ENCODE results near the gene SLC39A9.
"Not testable (repeated sequence)": the region's sequence is repeated elsewhere in the genome, so short reads cannot be mapped to it uniquely, and the experiment has no call there.

The SLC39A9 gene

DNA sequence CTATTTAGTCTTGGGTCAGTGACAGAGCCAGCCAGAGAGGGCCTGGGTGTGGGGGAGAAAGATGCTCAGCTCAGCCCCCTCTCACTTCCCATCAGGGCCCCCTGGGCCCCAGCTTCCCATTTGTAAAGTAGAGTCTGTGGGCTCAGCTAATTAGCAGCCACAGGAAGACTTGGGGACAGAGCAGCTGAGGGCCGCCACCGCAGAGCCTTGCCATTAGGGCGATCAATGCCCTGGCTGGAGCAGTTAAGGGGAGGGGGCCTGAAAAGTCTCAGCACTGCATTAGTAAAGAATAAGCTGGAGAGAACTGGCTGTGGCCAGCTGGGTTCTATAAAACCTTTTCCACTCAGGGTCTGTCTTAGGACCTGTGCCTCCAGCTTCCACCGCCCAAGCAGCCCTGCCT lies 88.7 kb downstream of the SLC39A9 start:
- Mint-ChIP-seq H3K27ac (no peak overlapping the region), H3K4me3 (no peak overlapping the region), H3K4me1 (ENCODE audit: low read depth) (peaks cover 1% of the 10 kb centered on the region), H3K27me3 (peaks cover 11% of the 10 kb centered on the region), H3K36me3 (no peaks in the 10 kb centered on the region), H3K9me3 (ENCODE audit: low read depth) (no peaks in the 10 kb centered on the region)

DNA sequence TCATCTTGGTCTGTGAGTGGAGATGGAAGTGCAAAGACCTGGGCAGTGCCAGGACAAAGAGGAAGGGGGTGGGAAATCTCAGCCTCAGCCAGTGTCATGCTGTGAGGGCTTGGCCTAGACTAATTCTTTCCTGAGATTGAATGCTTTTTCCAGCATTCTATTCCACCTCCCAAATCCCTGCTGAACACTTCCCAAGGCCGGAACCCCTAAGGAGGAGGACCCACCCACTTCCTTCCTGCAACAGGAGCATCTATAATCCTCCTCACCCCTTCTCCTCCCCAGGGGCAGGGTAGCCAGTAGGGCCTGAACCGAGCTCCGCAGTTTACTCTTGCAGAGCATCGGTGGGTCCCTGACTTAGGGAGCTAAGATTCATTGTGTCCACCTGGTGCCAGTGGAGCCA lies 89.3 kb downstream of the SLC39A9 start:
- H3K27ac Mint-ChIP-seq = no peak overlapping the region
- H3K27me3 Mint-ChIP-seq = peaks cover 11% of the 10 kb centered on the region
- H3K4me1 Mint-ChIP-seq (ENCODE audit: low read depth) = peaks cover 1% of the 10 kb centered on the region
- H3K4me3 Mint-ChIP-seq = no peak overlapping the region
- no peaks in the 10 kb centered on the region for H3K9me3 Mint-ChIP-seq (ENCODE audit: low read depth)
- no peaks in the 10 kb centered on the region for H3K36me3 Mint-ChIP-seq

DNA sequence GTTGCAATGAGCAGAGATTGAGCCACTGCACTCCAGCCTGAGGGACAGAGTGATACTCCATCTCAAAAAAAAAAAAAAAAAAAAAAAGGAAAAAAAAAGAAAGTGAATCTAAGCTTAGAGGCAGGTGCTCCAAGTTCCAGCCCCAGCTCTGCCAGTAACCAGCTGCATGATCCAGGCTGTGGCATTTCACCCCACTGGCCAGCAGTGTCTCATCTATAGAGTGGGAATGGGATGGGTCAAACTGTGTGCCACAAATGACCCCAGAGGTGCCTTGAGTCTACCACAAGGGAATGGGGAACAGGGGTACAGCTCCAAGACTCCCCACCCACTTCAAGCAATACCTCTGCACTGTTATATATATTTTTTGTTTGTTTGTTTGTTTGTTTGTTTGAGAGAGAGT lies 91.0 kb downstream of the SLC39A9 start:
- Mint-ChIP-seq H3K27ac (no peak overlapping the region), H3K4me3 (no peak overlapping the region), H3K27me3 (peaks cover 6% of the 10 kb centered on the region), H3K4me1 (ENCODE audit: low read depth) (no peaks in the 10 kb centered on the region), H3K36me3 (no peaks in the 10 kb centered on the region), H3K9me3 (ENCODE audit: low read depth) (no peaks in the 10 kb centered on the region)

DNA sequence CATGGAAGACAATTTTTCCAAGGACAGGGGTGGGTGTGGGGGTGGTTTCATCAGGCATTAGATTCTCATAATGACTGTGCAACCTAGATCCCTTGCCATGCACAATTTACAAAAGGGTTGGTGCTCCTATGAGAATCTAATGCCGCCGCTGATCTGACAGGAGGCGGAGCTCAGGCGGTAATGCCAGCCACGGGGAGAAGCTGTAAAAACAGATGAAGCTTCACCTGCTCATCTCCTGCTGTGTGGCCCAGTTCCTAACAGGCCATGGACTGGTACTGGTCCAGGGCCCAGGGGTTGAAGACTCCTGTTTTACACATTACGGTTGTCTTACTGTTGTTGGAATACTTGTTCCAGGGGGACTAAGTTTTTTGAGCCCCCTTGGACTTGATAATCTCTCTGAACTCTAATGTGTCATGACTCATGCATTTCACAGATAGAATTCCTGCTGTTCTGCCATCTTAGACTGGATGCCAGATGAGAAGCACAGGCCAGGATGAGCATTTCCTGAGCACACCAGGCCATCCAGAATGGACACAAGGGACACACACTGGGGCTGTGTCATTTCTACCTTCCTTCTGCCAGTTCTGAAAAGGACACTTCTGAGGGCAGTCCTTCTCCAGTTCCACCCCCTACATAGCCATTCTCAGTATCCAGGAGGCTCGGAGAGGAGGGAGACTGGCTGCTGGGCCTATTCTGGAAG lies 91.9 kb downstream of the SLC39A9 start:
- Mint-ChIP-seq H3K36me3 (no peaks in the 10 kb centered on the region), H3K4me1 (ENCODE audit: low read depth) (no peaks in the 10 kb centered on the region), H3K27ac (no peak overlapping the region), H3K27me3 (peaks cover 6% of the 10 kb centered on the region), H3K4me3 (no peak overlapping the region), H3K9me3 (ENCODE audit: low read depth) (no peaks in the 10 kb centered on the region)

DNA sequence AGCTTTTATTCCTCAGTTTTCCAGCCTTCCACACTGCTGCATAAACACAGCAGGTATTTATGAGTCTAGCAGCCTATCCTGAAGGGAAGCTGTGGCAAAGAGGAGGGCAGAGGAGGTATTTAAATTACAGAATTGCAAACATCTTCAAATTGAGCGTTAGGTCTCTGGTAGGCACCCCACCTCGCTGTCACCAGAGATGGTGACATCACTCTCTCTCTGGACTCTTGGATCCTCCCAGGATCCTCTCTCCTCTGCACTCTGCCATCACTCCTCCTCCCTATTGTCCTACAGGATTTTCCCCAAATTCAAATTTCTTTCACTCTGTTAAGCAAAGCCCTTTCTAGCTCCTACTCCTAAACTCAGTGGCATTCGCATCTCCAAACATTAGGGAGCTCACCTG lies 92.7 kb downstream of the SLC39A9 start:
- Mint-ChIP-seq H3K27me3 (peaks cover 4% of the 10 kb centered on the region), H3K9me3 (ENCODE audit: low read depth) (no peaks in the 10 kb centered on the region), H3K27ac (no peak overlapping the region), H3K4me1 (ENCODE audit: low read depth) (no peaks in the 10 kb centered on the region), H3K36me3 (no peaks in the 10 kb centered on the region), H3K4me3 (no peak overlapping the region)

DNA sequence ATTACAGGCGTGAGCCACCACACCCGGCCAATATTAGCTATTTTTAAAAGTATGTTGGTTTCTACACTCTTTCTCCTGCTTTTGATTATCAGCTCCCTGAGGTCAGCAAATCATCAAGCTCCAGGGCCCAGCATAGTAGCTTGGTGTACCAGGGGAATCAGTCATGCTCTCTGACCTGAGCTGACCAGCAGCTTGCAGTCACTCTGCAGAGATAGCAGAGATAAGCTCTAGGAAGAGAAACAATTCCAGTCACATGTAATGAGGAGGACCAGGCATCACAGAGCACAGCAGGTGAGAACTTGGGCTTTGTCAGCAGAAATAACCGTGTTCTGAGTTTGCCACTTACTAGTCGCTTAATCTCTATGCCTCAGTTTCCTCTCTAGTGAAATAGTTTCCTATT lies 94.5 kb downstream of the SLC39A9 start:
- H3K27me3 Mint-ChIP-seq = no peaks in the 10 kb centered on the region
- H3K36me3 Mint-ChIP-seq = no peaks in the 10 kb centered on the region
- no peak overlapping the region for H3K27ac Mint-ChIP-seq
- no peaks in the 10 kb centered on the region for H3K9me3 Mint-ChIP-seq (ENCODE audit: low read depth)
- no peak overlapping the region for H3K4me3 Mint-ChIP-seq
- no peaks in the 10 kb centered on the region for H3K4me1 Mint-ChIP-seq (ENCODE audit: low read depth)

DNA sequence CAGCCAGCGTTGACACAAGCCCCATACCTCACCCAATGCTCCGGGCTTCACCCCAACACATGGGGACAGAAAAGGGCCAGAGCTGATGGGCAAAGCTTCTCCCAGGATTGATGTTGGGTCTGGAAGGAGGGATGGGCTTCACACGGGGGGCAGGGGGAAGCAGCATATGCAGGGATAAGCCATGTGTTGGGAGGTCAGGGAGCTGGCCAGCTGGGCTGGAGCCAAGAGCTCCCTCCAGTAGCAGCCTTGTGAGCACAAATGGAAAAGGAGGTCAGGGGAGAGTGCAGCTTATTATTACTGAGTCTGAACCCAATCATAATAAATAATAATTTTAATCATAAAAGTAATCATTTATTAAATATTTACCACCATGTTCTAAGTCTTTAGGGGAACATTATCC lies 95.3 kb downstream of the SLC39A9 start:
- Mint-ChIP-seq H3K9me3 (ENCODE audit: low read depth) (no peaks in the 10 kb centered on the region), H3K27me3 (no peaks in the 10 kb centered on the region), H3K36me3 (no peaks in the 10 kb centered on the region), H3K4me3 (no peak overlapping the region), H3K4me1 (ENCODE audit: low read depth) (no peaks in the 10 kb centered on the region), H3K27ac (no peak overlapping the region)

DNA sequence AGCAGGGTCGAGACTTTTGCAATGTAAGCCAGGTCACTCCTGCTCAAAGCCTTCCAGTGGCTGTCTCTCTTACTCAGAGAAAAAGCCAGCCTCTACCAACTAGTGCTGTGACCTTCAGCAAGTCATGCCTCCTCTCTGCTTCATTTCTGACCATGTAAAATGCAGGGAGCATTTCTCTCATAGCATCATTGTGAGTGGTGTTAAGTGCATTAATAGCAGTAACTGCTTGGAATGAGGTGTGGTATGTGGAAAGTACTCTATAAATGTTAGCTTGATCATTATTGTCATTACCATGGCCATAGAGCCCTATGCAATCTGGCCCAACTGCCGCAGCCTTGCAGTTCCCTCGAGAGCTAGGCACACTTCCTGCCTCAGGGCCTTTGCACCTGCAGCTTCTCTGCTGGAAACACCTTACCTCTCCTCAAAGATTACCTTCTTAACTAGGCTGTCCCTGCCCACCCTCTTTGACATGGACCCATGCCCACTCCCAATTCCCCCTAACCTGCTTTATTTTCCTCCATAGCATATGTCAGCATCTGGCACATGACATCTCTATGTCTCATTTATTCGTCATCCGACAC lies 96.9 kb downstream of the SLC39A9 start:
- H3K36me3 Mint-ChIP-seq = no peaks in the 10 kb centered on the region
- no peaks in the 10 kb centered on the region for H3K4me1 Mint-ChIP-seq (ENCODE audit: low read depth)
- H3K27ac Mint-ChIP-seq = no peak overlapping the region
- H3K9me3 Mint-ChIP-seq (ENCODE audit: low read depth) = no peaks in the 10 kb centered on the region
- no peak overlapping the region for H3K4me3 Mint-ChIP-seq
- no peaks in the 10 kb centered on the region for H3K27me3 Mint-ChIP-seq

DNA sequence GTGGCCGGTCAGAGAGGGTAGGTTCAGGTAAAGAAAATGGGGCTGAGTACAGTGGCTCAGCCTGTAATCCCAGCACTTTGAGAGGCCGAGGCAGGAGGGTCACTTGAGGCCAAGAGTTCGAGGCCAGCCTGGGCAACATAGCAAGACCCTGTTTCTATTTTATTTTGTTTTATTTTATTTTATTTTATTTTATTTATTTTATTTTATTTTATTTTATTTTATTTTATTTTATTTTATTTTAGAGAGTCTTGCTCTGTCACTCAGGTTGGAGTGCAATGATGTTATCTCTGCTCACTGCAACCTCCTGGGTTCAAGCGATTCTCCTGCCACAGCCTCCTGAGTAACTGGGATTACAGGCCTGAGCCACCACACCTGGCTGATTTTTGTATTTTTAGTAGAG lies 99.4 kb downstream of the SLC39A9 start:
- H3K4me1 Mint-ChIP-seq (ENCODE audit: low read depth); H3K36me3 Mint-ChIP-seq; H3K4me3 Mint-ChIP-seq; H3K9me3 Mint-ChIP-seq (ENCODE audit: low read depth); H3K27me3 Mint-ChIP-seq; H3K27ac Mint-ChIP-seq: not testable (repeated sequence)

DNA sequence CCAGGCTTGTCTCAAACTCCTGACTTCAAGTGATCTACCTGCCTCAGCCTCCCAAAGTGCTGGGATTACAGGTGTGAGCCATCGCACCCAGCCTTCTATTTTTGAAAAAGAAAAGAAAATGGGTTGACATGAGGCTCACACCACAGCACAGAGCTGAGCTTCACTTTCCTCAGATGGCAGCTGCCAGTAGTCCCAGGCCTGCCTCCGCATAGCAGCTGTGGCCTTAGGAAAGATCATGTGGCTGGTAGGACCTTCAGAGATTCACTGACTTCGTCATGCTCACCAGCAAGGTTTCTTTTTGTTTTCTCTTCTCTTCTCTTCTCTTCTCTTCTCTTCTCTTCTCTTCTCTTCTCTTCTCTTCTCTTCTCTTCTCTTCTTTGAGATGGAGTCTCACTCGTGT lies 99.8 kb downstream of the SLC39A9 start:
- not testable (repeated sequence) for H3K36me3 Mint-ChIP-seq; H3K9me3 Mint-ChIP-seq (ENCODE audit: low read depth); H3K27me3 Mint-ChIP-seq; H3K4me3 Mint-ChIP-seq; H3K27ac Mint-ChIP-seq; H3K4me1 Mint-ChIP-seq (ENCODE audit: low read depth)

DNA sequence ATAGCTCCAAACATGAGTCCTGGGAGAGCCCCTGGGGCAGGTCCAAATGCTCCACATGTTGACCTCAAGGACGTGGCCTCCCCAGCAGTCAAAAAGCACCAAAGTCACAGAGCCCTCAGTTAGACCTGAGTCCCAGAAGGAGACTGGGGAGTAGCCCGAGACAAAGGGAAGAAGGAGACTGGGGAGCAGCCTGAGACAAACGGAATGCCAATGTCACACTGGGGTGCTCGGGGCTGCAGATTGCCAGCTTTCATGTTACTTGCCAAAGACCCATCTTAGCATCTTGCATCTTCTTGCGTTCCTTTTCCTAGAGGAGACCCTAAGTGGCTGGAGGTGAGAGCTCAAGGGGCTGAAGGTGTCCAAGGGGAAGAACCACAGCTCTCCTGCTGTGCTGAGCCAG lies 100.9 kb downstream of the SLC39A9 start:
- H3K4me3 Mint-ChIP-seq = no peak overlapping the region
- H3K27me3 Mint-ChIP-seq = peaks cover 2% of the 10 kb centered on the region
- H3K4me1 Mint-ChIP-seq (ENCODE audit: low read depth) = no peaks in the 10 kb centered on the region
- no peaks in the 10 kb centered on the region for H3K9me3 Mint-ChIP-seq (ENCODE audit: low read depth)
- H3K36me3 Mint-ChIP-seq = no peaks in the 10 kb centered on the region
- no peak overlapping the region for H3K27ac Mint-ChIP-seq

DNA sequence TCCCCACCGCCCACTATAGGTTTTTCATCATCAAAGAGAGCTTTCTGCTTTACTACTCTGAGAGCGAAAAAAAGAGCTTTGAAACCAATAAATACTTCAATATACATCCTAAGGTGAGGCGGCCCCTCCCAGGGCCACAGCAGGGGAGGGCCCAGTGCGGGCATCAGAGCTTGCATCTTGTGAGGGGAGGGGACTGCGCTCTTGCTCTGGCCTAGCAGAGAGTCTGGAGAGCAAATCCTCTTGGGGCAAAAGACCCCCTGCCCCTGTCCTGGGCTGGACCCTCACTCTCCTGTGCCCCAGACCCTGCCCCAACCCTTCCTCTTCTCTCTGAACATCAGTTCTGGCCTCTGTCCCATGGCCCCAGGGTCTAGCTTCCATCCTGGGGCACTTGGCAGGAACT lies 101.6 kb downstream of the SLC39A9 start:
- H3K4me1 Mint-ChIP-seq (ENCODE audit: low read depth) = no peaks in the 10 kb centered on the region
- no peaks in the 10 kb centered on the region for H3K9me3 Mint-ChIP-seq (ENCODE audit: low read depth)
- no peak overlapping the region for H3K27ac Mint-ChIP-seq
- H3K36me3 Mint-ChIP-seq = no peaks in the 10 kb centered on the region
- peaks cover 2% of the 10 kb centered on the region for H3K27me3 Mint-ChIP-seq
- H3K4me3 Mint-ChIP-seq = no peak overlapping the region

DNA sequence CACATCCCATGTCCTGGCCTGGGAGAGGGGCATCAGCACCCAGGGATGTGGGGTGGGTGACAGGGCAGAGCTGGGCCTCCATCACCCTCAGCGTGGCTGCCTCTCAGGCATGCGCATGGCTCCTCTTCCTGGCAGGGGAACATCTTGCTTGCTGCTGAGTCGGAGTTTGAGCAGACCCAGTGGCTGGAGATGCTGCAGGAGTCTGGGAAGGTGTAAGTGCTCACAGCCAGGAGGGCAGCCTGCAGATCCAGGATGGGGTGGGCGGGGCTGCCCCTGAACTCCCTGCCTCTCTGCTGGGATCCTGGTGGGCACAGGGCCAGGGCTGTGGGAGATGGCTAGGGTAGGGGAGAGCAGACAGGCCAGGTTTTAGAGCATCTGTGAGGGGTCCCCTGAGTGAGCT lies 102.2 kb downstream of the SLC39A9 start:
- H3K4me1 Mint-ChIP-seq (ENCODE audit: low read depth) = no peaks in the 10 kb centered on the region
- H3K36me3 Mint-ChIP-seq = no peaks in the 10 kb centered on the region
- H3K9me3 Mint-ChIP-seq (ENCODE audit: low read depth) = no peaks in the 10 kb centered on the region
- H3K27ac Mint-ChIP-seq = no peak overlapping the region
- peaks cover 2% of the 10 kb centered on the region for H3K27me3 Mint-ChIP-seq
- no peak overlapping the region for H3K4me3 Mint-ChIP-seq

DNA sequence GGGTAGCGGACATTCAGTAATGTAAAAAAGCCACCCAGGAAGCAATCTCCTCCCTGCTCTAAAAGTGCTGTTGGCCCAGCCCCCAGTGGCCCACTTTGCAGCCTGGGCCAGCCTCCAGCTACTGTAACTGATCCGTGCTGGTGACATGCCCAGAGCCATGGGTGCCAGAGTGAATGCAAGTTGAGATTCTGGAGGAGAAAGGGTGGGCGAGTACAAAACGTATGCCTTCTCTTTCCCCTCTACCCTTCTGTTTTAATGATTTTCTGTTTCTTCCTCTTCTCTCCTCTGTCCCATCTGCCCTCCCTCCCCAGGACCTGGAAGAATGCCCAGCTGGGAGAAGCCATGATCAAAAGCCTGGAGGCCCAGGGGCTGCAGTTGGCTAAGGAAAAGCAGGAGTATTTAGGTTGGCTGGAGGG lies 102.9 kb downstream of the SLC39A9 start:
- no peak overlapping the region for H3K4me3 Mint-ChIP-seq
- peaks cover 2% of the 10 kb centered on the region for H3K27me3 Mint-ChIP-seq
- no peaks in the 10 kb centered on the region for H3K36me3 Mint-ChIP-seq
- no peak overlapping the region for H3K27ac Mint-ChIP-seq
- no peaks in the 10 kb centered on the region for H3K4me1 Mint-ChIP-seq (ENCODE audit: low read depth)
- H3K9me3 Mint-ChIP-seq (ENCODE audit: low read depth) = no peaks in the 10 kb centered on the region

DNA sequence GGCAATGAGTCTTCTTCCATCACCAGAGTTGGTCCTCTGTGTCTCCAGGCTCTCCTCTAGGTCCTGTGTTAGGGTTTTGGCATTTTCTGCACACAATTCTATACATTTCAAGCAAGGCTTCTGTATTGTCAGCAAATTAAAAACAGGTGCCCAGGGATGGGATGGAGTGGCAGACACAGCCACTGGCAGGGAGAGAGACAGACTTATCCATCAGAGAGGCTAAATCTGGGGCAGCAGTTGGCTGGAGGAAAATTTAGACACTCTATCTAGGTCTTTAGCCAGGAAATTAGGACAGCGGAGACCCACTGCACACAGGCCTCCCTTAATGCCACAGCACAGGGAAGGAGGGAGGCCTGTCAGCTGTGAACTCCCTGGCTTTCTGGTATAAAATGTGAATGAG lies 106.3 kb downstream of the SLC39A9 start:
- H3K27ac Mint-ChIP-seq = no peak overlapping the region

More for the DNA sequence above, 106.3 kb downstream of the SLC39A9 start:
- Mint-ChIP-seq H3K4me3 (no peak overlapping the region), H3K4me1 (ENCODE audit: low read depth) (no peaks in the 10 kb centered on the region), H3K27me3 (peaks cover 2% of the 10 kb centered on the region), H3K9me3 (ENCODE audit: low read depth) (no peaks in the 10 kb centered on the region), H3K36me3 (no peaks in the 10 kb centered on the region)

All from activated naive CD8-positive, alpha-beta T cell (primary cell).